GM12873 (cell line): ENCODE measurements around the gene FNBP1.

Source experiments
- CTCF ChIP-seq: IDR thresholded peaks from 2 replicates; pipeline ENCODE4 v1.5.1; 2012; ENCODE audit warnings: low read depth, mild to moderate bottlenecking, moderate library complexity, low read length, control low read depth; ENCODE audit not compliant: insufficient read depth; ENCODE audit errors: missing control alignments

Gene FNBP1

DNA sequence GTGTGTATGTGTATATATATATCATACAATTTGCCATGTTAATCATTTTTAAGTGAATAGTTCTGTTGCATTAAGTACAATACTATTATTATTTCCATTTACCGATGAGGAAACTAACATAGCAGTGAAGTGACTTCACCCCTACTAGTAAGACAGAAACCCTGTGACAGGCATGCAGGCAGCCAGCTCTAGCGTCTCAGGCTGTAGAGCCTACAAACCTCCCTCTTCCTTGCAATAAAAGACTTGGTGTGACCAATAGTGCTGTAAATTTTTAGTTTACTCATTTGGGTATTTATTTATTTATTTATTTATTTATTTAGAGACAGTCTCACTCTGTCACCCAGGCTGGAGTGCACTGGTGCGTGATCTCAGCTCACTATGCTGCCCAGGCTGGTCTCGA is 24.7 kb downstream of the FNBP1 start:
- no peak for TF ChIP-seq CTCF

- TF ChIP-seq CTCF, result no peak
These were observed 25.9 kb downstream of the FNBP1 start for GRCh38 chr9:130017076-130017475.

GRCh38 chr9:130015353-130016019 is 27.5 kb downstream of the FNBP1 start:
- no peak for TF ChIP-seq CTCF

- TF ChIP-seq CTCF, result no peak
These were observed 29.7 kb downstream of the FNBP1 start for GRCh38 chr9:130013326-130013725.

- TF ChIP-seq CTCF, result no peak
These were observed 32.6 kb downstream of the FNBP1 start for GRCh38 chr9:130010151-130010988.

- no peak for TF ChIP-seq CTCF
These were observed 34.5 kb downstream of the FNBP1 start for GRCh38 chr9:130008538-130008937.

DNA sequence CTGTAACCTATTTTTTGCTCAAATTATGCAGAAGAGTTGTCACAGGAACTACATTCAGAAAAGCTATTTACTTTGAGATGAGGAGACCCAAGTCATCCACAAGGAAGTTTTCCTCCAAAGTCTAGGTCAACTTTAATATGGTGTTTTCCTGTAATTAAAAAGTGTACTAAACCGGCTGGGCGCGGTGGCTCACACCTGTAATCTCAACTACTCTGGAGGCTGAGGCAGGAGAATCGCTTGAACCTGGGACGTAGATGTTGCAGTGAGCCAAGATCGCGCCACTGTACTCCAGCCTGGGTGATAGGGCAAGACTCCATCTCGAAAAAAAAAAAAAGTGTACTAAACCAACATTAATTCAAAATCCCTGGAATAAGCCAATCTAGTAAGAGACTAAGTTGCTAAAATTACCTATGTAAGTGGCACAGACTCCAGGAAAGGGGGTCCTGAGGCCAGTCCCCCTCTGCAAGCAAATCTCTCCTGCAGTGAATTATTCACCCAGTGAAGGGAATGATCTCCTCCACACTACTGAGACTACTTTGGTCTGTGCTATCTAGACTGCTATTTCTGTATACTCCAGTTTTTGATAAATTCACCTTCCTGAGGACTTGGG is 38.9 kb downstream of the FNBP1 start:
- no peak for TF ChIP-seq CTCF
